Coronary artery (tissue), 2 donors: ENCODE results near the gene DMAC2.
"Not testable (repeated sequence)": the region's sequence is repeated elsewhere in the genome, so short reads cannot be mapped to it uniquely, and the experiment has no call there.

Experiments used
- DNase-seq: peaks from one replicate; pipeline ENCODE4 v3.0.0-alpha.2; 2017; ENCODE audit warnings: low spot score
- H3K27ac ChIP-seq, 2 donors: fragments of 200-600 bp; sonication (generic); one replicate each; pipeline ENCODE4 v1.5.1; 2016 to 2019
- H3K4me3 ChIP-seq: fragments of 200-600 bp; sonication (generic); 2 replicates; pipeline ENCODE4 v1.5.1; 2016; ENCODE audit warnings: mild to moderate bottlenecking, moderate library complexity
- CTCF ChIP-seq: fragments of 200-600 bp; sonication (generic); IDR thresholded peaks from one replicate; pipeline ENCODE4 v1.5.1; 2019; ENCODE audit warnings: antibody characterized with exemption

DMAC2 gene

GRCh38 chr19:41441321-41441945 lies 1.7 kb upstream of the DMAC2 start:
- H3K4me3 ChIP-seq = no peak overlapping the region
- peak; percentile 29 for DNase-seq
- H3K27ac ChIP-seq = no peak overlapping the region
- no peak for TF ChIP-seq CTCF

GRCh38 chr19:41437944-41438574 lies 1.7 kb downstream of the DMAC2 start:
- H3K27ac ChIP-seq = no peak overlapping the region
- TF ChIP-seq CTCF = no peak
- H3K4me3 ChIP-seq = no peak overlapping the region
- no peak for DNase-seq

- no peak for DNase-seq
- no peak overlapping the region for H3K4me3 ChIP-seq
- TF ChIP-seq CTCF = no peak
- H3K27ac ChIP-seq = no peak overlapping the region
These were observed 3.1 kb downstream of the DMAC2 start for GRCh38 chr19:41436674-41436951.

- DNase-seq = no peak
- no peak overlapping the region for H3K27ac ChIP-seq
- no peak for TF ChIP-seq CTCF
- no peak overlapping the region for H3K4me3 ChIP-seq
These were observed 3.6 kb downstream of the DMAC2 start for GRCh38 chr19:41435936-41436673.

- DNase-seq, H3K27ac ChIP-seq, H3K4me3 ChIP-seq: not testable (repeated sequence)
These were observed 4.3 kb downstream of the DMAC2 start for GRCh38 chr19:41435376-41435775.

- H3K27ac ChIP-seq = no peak overlapping the region
- no peak for TF ChIP-seq CTCF
- H3K4me3 ChIP-seq = no peak overlapping the region
- no peak for DNase-seq
These were observed 5.3 kb downstream of the DMAC2 start for GRCh38 chr19:41434450-41434849.

GRCh38 chr19:41433171-41433570 lies 6.5 kb downstream of the DMAC2 start:
- TF ChIP-seq CTCF = no peak
- Histone ChIP-seq H3K27ac (no peak overlapping the region), H3K4me3 (no peak overlapping the region)
- no peak for DNase-seq
